Activated CD8-positive, alpha-beta T cell treated with anti-CD3 and anti-CD28 coated beads for 36 hours (primary cell): ENCODE results near the gene SLC9A9. TPM values are rescaled to one million over a fixed set of nuclear protein-coding genes. Genes with fewer than 3 reads are reported as not detected.

Experiments
- ATAC-seq: fragments of 200-7000 bp; cut with Tn5 transposase; one replicate; pipeline ENCODE4 v1.10.0; 2021; ENCODE audit warnings: mild to moderate bottlenecking, moderate library complexity
- CTCF ChIA-PET: fragments of 350-600 bp; sonication (Branson Sonifier 250); formaldehyde crosslinking; loops from one replicate; lab custom pipeline; 2021; ENCODE audit warnings: antibody characterized with exemption; lab: Charles Lee
- POLR2A ChIA-PET: fragments of 350-600 bp; sonication (Branson Sonifier 250); formaldehyde crosslinking; loops from one replicate; lab custom pipeline; 2021; ENCODE audit warnings: antibody characterized with exemption; lab: Charles Lee
- DNase-seq: peaks from one replicate; pipeline ENCODE4 v3.0.0-alpha.2; 2020
- H3K27ac Mint-ChIP-seq: one replicate; pipeline ENCODE4 v1.8.0; 2021; ENCODE audit warnings: mild to moderate bottlenecking, mixed read lengths
- H3K27me3 Mint-ChIP-seq: one replicate; pipeline ENCODE4 v1.8.0; 2021; ENCODE audit warnings: mixed read lengths
- H3K36me3 Mint-ChIP-seq: one replicate; pipeline ENCODE4 v1.8.0; 2021; ENCODE audit warnings: low read depth, mixed read lengths
- H3K4me1 Mint-ChIP-seq: one replicate; pipeline ENCODE4 v1.8.0; 2021; ENCODE audit warnings: low read depth, mixed read lengths
- H3K4me3 Mint-ChIP-seq: one replicate; pipeline ENCODE4 v1.8.0; 2021; ENCODE audit warnings: mild to moderate bottlenecking, moderate library complexity, mixed read lengths
- H3K9me3 Mint-ChIP-seq: one replicate; pipeline ENCODE4 v1.8.0; 2021; ENCODE audit warnings: mixed read lengths
- intact Hi-C: fragments of 100-400 bp; cut with micrococcal nuclease; formaldehyde crosslinking; loops from one replicate; pipeline ENCODE4 v1.10.0; 2022
- total RNA-seq, 2 experiments: library from RNA; stranded (reverse); gene quantifications; one replicate each; pipeline ENCODE4 v1.2.3, GENCODE V29; 2021
- TF ChIP-seq, protein P1 (sequence below): fragments of 200-600 bp; IDR thresholded peaks from one replicate; pipeline ENCODE4 v1.8.0; 2022; ENCODE audit warnings: antibody characterized with exemption, mild to moderate bottlenecking

The SLC9A9 gene
- total RNA-seq, 2 experiments from 2014 or later: 1.9 to 2.2 TPM

DNA sequence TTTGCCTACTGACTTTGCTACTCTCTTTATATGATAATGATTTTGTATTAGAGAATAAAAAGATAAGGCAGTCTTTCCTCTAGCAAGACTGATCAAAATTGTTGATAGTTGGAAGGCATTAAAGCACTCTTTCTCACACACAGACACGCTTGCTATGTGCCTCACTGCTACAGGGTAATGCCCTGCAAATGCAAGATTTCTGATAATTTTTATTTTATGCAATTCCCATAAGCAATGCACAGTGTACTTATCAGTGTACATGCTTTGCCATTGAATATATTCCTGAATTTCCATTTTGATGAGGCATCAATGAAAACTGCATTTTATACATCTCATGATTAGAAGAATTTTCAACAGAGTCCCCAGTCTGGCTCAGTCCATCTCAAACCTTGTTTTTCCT, 465.5 kb downstream of the SLC9A9 start:
- no peaks in the 10 kb centered on the region for H3K27me3 Mint-ChIP-seq
- no peak overlapping the region for H3K4me3 Mint-ChIP-seq
- peaks cover 2% of the 10 kb centered on the region for H3K9me3 Mint-ChIP-seq
- peaks cover 10% of the 10 kb centered on the region for H3K4me1 Mint-ChIP-seq
- ChIA-PET POLR2A (no interaction called here), CTCF (interaction anchor here (1.0 kb wide), 1 partner anchor 51 kb away, joined by 3 read pairs; no protein-coding TSS in a partner anchor)
- H3K27ac Mint-ChIP-seq: no peak overlapping the region
- intact Hi-C loops: no loop called here
- peaks cover 4% of the 10 kb centered on the region for H3K36me3 Mint-ChIP-seq
- TF ChIP-seq, protein P1, sequence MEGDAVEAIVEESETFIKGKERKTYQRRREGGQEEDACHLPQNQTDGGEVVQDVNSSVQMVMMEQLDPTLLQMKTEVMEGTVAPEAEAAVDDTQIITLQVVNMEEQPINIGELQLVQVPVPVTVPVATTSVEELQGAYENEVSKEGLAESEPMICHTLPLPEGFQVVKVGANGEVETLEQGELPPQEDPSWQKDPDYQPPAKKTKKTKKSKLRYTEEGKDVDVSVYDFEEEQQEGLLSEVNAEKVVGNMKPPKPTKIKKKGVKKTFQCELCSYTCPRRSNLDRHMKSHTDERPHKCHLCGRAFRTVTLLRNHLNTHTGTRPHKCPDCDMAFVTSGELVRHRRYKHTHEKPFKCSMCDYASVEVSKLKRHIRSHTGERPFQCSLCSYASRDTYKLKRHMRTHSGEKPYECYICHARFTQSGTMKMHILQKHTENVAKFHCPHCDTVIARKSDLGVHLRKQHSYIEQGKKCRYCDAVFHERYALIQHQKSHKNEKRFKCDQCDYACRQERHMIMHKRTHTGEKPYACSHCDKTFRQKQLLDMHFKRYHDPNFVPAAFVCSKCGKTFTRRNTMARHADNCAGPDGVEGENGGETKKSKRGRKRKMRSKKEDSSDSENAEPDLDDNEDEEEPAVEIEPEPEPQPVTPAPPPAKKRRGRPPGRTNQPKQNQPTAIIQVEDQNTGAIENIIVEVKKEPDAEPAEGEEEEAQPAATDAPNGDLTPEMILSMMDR: no peak
- no peak for DNase-seq
- no peak for ATAC-seq

DNA sequence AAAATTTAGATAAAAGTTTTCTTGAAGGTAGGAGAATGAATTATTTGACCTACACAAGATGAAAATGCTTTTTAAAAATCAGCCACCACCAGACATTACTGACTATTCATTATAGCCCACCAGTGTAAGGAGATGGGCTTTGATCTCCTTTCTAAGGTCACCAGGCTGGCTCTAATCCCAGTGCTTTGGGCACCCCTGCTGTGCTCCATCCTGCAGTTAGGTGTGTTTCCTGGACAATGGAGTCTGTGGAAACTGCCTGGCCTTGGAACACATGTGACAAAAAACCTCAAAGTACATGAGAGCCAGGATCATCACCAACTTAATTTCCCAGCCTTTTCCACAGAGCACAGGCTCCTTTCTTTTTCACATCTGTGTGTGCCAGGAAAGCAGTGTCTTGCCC, 467.8 kb downstream of the SLC9A9 start:
- Mint-ChIP-seq H3K4me1 (peaks cover 11% of the 10 kb centered on the region), H3K36me3 (peaks cover 4% of the 10 kb centered on the region), H3K27ac (no peak overlapping the region)

DNA sequence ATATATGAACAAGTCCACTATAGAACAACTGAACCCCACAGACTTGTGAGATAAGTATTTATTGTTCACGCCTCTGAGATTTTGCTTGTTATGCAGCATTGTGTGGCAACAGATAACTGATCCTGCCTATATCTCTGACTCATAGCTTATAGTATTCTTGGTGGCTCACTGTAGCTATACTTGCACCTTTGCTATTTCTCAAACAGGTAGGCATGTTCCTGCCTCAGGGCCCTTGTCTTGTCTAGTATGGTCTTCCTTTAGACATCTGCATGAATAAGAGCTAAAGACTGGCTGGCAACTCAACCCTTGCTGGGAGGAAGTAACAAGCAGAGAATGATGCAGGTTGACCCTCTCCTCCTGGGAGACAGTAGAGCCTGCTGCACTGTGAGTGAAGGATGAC, 472.6 kb downstream of the SLC9A9 start:
- intact Hi-C loops: no loop called here
- Mint-ChIP-seq H3K27ac (no peak overlapping the region), H3K27me3 (no peaks in the 10 kb centered on the region), H3K4me1 (peaks cover 11% of the 10 kb centered on the region), H3K4me3 (no peak overlapping the region), H3K36me3 (no peaks in the 10 kb centered on the region), H3K9me3 (no peaks in the 10 kb centered on the region)
- no peak for ATAC-seq
- ChIA-PET POLR2A (no interaction called here), CTCF (interaction anchor here (1.2 kb wide), 1 partner anchor 13 kb away, joined by 3 read pairs; no protein-coding TSS in a partner anchor)
- TF ChIP-seq, protein P1: no peak
- DNase-seq: no peak

More for the DNA sequence above, 467.8 kb downstream of the SLC9A9 start:
- DNase-seq (no peak), ATAC-seq (no peak)
- TF ChIP-seq, protein P1: no peak
- Mint-ChIP-seq H3K9me3 (peaks cover 2% of the 10 kb centered on the region), H3K27me3 (no peaks in the 10 kb centered on the region), H3K4me3 (no peak overlapping the region)
- ChIA-PET POLR2A (no interaction called here), CTCF (no interaction called here)
- intact Hi-C loops: no loop called here

DNA sequence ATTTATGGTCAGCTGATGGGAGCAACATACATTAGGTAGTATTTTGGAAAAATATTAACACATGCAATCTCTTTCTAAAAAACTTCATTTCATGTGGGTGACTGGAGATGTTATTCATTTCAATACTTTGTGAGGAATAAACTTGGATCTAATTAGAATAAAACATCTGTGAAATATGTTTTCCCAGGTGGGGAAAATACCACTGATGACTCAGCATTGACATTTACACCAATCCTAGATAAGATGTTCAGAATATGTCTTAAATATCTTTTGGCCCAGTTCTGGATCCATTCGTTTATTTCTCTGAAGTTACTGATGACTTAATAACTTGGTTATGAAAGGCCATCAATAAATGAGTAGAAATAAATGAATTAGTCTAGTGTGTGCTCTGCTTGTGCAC, 481.1 kb downstream of the SLC9A9 start:
- DNase-seq: no peak
- CTCF ChIA-PET: interaction anchor here (1.4 kb wide), 1 partner anchor 67 kb away, joined by 3 read pairs; no protein-coding TSS in a partner anchor
- Mint-ChIP-seq H3K9me3 (no peaks in the 10 kb centered on the region), H3K36me3 (no peaks in the 10 kb centered on the region), H3K27ac (no peak overlapping the region), H3K4me3 (no peak overlapping the region), H3K4me1 (peaks cover 15% of the 10 kb centered on the region), H3K27me3 (no peaks in the 10 kb centered on the region)
- intact Hi-C loops: no loop called here
- TF ChIP-seq, protein P1: no peak
- POLR2A ChIA-PET: interaction anchor here (0.7 kb wide), 1 partner anchor 519 kb away, joined by 3 read pairs; no protein-coding TSS in a partner anchor
- no peak for ATAC-seq

DNA sequence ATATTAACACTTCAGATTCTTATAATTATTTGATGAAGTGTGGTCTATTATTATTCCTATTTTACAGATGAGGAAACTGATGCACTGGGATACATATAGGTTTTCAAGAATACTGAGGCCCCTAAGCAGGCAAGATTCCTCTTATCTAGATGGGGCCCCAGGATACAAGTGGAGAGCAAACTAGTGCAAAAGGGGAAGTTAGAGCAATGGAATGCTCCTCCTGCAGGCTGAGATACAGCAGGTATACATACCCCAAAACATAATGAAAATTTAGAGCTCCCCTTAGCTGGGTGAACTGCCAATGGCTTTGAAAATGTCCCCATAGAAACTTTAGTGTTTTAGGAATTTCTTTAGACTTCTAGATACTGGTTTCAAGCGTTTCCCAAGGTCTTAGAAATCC, 481.6 kb downstream of the SLC9A9 start:
- ChIA-PET CTCF (interaction anchor here (1.4 kb wide), 1 partner anchor 67 kb away, joined by 3 read pairs; no protein-coding TSS in a partner anchor), POLR2A (interaction anchor here (0.7 kb wide), 1 partner anchor 519 kb away, joined by 3 read pairs; no protein-coding TSS in a partner anchor)
- intact Hi-C loops: no loop called here
- no peaks in the 10 kb centered on the region for H3K9me3 Mint-ChIP-seq
- no peak for ATAC-seq
- TF ChIP-seq, protein P1: no peak
- no peak for DNase-seq
- no peaks in the 10 kb centered on the region for H3K36me3 Mint-ChIP-seq
- no peak overlapping the region for H3K4me3 Mint-ChIP-seq
- no peak overlapping the region for H3K27ac Mint-ChIP-seq
- H3K4me1 Mint-ChIP-seq: peaks cover 20% of the 10 kb centered on the region
- H3K27me3 Mint-ChIP-seq: no peaks in the 10 kb centered on the region
